GM12878 (cell line): ENCODE results near the gene MCUB. TPM values are rescaled to one million over a fixed set of nuclear protein-coding genes. Genes with fewer than 3 reads are reported as not detected.

Experiments used
- ATAC-seq: fragments of 200-7000 bp; cut with Tn5 transposase; 3 replicates; pipeline ENCODE4 v1.9.1; 2020; ENCODE audit warnings: mild to moderate bottlenecking, moderate library complexity
- BruUV-seq: library from RNA; stranded (reverse); fragments of 400-500 nt; replicated peaks from 2 replicates; lab custom pipeline; 2021; lab: Mats Ljungman, UMichigan
- CTCF ChIA-PET: fragments of 300-600 bp; sonication (Branson Sonifier 250); formaldehyde crosslinking; extraction: SDS; loops from one replicate; lab custom pipeline; 2021; ENCODE audit warnings: inconsistent platforms; lab: Yijun Ruan, JAX
- POLR2A ChIA-PET: fragments of 350-600 bp; formaldehyde crosslinking; extraction: SDS; loops from one replicate; lab custom pipeline; 2021; ENCODE audit warnings: inconsistent platforms; lab: Charles Lee
- RAD21 ChIA-PET: fragments of 300-600 bp; sonication (Branson Sonifier 250); formaldehyde crosslinking; loops from one replicate; lab custom pipeline; 2023; ENCODE audit warnings: antibody characterized with exemption; ENCODE audit not compliant: unreplicated experiment; lab: Charles Lee
- SMC1A ChIA-PET: fragments of 300-600 bp; sonication (Branson Sonifier 250); formaldehyde crosslinking; loops from one replicate; lab custom pipeline; 2023; ENCODE audit not compliant: unreplicated experiment, uncharacterized antibody; lab: Charles Lee
- DNase-seq: peaks from one replicate; pipeline ENCODE4 v3.0.0-alpha.2; 2011; ENCODE audit warnings: low read depth, low spot score
- FAIRE-seq: peaks from 3 replicates; lab custom pipeline; 2011; peaks lifted over from hg19 to GRCh38; lab: Jason Lieb, UNC
- H2AFZ ChIP-seq: 2 replicates; pipeline ENCODE4 v1.6.0; 2011; ENCODE audit warnings: low read depth, low read length, control low read depth; ENCODE audit not compliant: control insufficient read depth
- H3K27ac ChIP-seq: 2 replicates; pipeline ENCODE4 v1.5.1; 2011; ENCODE audit warnings: control low read depth; ENCODE audit not compliant: control insufficient read depth, insufficient read depth
- H3K27me3 ChIP-seq, 2 experiments: replicated peaks in 1 of 2; 2 replicates each; pipeline versions ENCODE4 v1.6.0 to v1.6.1; 2011; ENCODE audit warnings: low read length in 1 of 2; ENCODE audit not compliant: control insufficient read depth in 2 of 2, insufficient read depth in 2 of 2
- H3K36me3 ChIP-seq, 2 experiments: 2 replicates each; pipeline ENCODE4 v1.5.1; 2011; ENCODE audit warnings: low read length in 1 of 2; ENCODE audit not compliant: control insufficient read depth in 2 of 2, insufficient read depth in 2 of 2
- H3K4me1 ChIP-seq: 2 replicates; pipeline ENCODE4 v1.6.1; 2011; ENCODE audit warnings: mild to moderate bottlenecking, low read length, moderate library complexity, mixed read lengths; ENCODE audit not compliant: control insufficient read depth, insufficient read depth
- H3K4me2 ChIP-seq: 2 replicates; pipeline ENCODE4 v1.6.0; 2011; ENCODE audit warnings: control low read depth; ENCODE audit not compliant: control insufficient read depth, insufficient read depth
- H3K4me3 ChIP-seq: fragments of 200-600 bp; sonication (generic); 2 replicates; pipeline ENCODE4 v1.5.1; 2016
- H3K79me2 ChIP-seq: 2 replicates; pipeline ENCODE4 v1.6.0; 2011; ENCODE audit warnings: low read length; ENCODE audit not compliant: control insufficient read depth, insufficient read depth
- H3K9ac ChIP-seq: 2 replicates; pipeline ENCODE4 v1.8.0; 2011; ENCODE audit warnings: low read length, control low read depth, mixed read lengths; ENCODE audit not compliant: control insufficient read depth, insufficient read depth
- H3K9me3 ChIP-seq: replicated peaks from 3 replicates; pipeline ENCODE4 v1.5.1; 2011; ENCODE audit warnings: mild to moderate bottlenecking, low read length; ENCODE audit not compliant: control insufficient read depth, insufficient read depth
- H4K20me1 ChIP-seq: 2 replicates; pipeline ENCODE4 v1.6.0; 2011; ENCODE audit not compliant: control insufficient read depth, insufficient read depth
- BHLHE40 ChIP-seq, 2 experiments: fragments of 450-650 bp in 1 of 2; IDR thresholded peaks; 2 replicates each; pipeline ENCODE4 v1.6.1; 2011 to 2017; ENCODE audit warnings: low read depth in 2 of 2, borderline replicate concordance in 1 of 2, improper control_type of control experiment in 1 of 2, low read length in 1 of 2, mild to moderate bottlenecking in 1 of 2
- CBX5 ChIP-seq: sonication (generic); IDR thresholded peaks from 2 replicates; pipeline ENCODE4 v1.6.1; 2016; ENCODE audit warnings: low read depth, moderate library complexity, mild to moderate bottlenecking, inconsistent platforms
- CEBPB ChIP-seq, 2 experiments: fragments of 150-350 bp in 1 of 2; IDR thresholded peaks; 2 replicates each; pipeline ENCODE4 v1.6.1; 2012 to 2014; ENCODE audit warnings: low read depth in 2 of 2, low read length in 2 of 2, borderline replicate concordance in 1 of 2, inconsistent platforms in 1 of 2
- CHD4 ChIP-seq: fragments of 200-600 bp; sonication (generic); IDR thresholded peaks from 2 replicates; pipeline ENCODE4 v1.6.1; 2016; ENCODE audit warnings: mild to moderate bottlenecking
- EGR1 ChIP-seq, 2 experiments: IDR thresholded peaks; 1 replicate in 1 of 2; 2 replicates in 1 of 2; pipeline ENCODE4 v1.6.1; 2011 to 2012; ENCODE audit warnings: low read depth in 2 of 2, low read length in 2 of 2, borderline replicate concordance in 1 of 2, mild to moderate bottlenecking in 1 of 2, moderate library complexity in 1 of 2
- ETV6 ChIP-seq, 2 experiments: fragments of 450-650 bp in 1 of 2; IDR thresholded peaks in 1 of 2; conservative IDR thresholded peaks in 1 of 2; 2 replicates each; pipeline ENCODE4 v1.6.1; 2014; ENCODE audit warnings: antibody characterized with exemption in 1 of 2, borderline replicate concordance in 1 of 2, low read depth in 1 of 2, mild to moderate bottlenecking in 1 of 2, moderate library complexity in 1 of 2
- FOXK2 ChIP-seq: fragments of 450-650 bp; IDR thresholded peaks from 2 replicates; pipeline ENCODE4 v1.6.1; 2017; ENCODE audit warnings: mild to moderate bottlenecking, moderate library complexity
- NFYB ChIP-seq: IDR thresholded peaks from 2 replicates; pipeline ENCODE4 v1.6.1; 2011; ENCODE audit warnings: low read depth, mild to moderate bottlenecking, low read length, improper control_type of control experiment, moderate library complexity; ENCODE audit not compliant: insufficient read depth
- NKRF ChIP-seq: fragments of 450-650 bp; conservative IDR thresholded peaks from 2 replicates; pipeline ENCODE4 v1.6.1; 2017; ENCODE audit warnings: mild to moderate bottlenecking, moderate library complexity
- NRF1 ChIP-seq: conservative IDR thresholded peaks from 2 replicates; pipeline ENCODE4 v1.6.1; 2011; ENCODE audit warnings: mild to moderate bottlenecking, low read depth, low read length, improper control_type of control experiment
- PKNOX1 ChIP-seq: fragments of 450-650 bp; IDR thresholded peaks from 2 replicates; pipeline ENCODE4 v1.6.1; 2016; ENCODE audit warnings: mild to moderate bottlenecking
- SMC3 ChIP-seq: IDR thresholded peaks from 2 replicates; pipeline ENCODE4 v1.6.1; 2011; ENCODE audit warnings: low read length, improper control_type of control experiment, borderline replicate concordance
- ZNF207 ChIP-seq: fragments of 450-650 bp; IDR thresholded peaks from 2 replicates; pipeline ENCODE4 v1.6.1; 2014; ENCODE audit warnings: antibody characterized with exemption, mild to moderate bottlenecking, borderline replicate concordance
- WGBS: methylation state at CpG from one replicate; pipeline ENCODE4 v1.1.6; 2016; ENCODE audit warnings: low lambda C conversion rate; ENCODE audit not compliant: insufficient replicate concordance, insufficient coverage; ENCODE audit errors: missing lambda C conversion rate; 5-methylcytosine and 5-hydroxymethylcytosine counted together
- in situ Hi-C: fragments of 300-500 bp; cut with MboI; formaldehyde crosslinking; loops from 9 replicates; pipeline ENCODE4 v1.14.3; 2018; ENCODE audit warnings: mixed read lengths
- intact Hi-C: fragments of 100-400 bp; cut with micrococcal nuclease; formaldehyde crosslinking; loops from one replicate; pipeline ENCODE4 v1.14.2; 2022; ENCODE audit not compliant: unreplicated experiment
- polyA plus RNA-seq, 11 experiments: library from polyadenylated mRNA; depleted of rRNA in 4 of 11; unstranded in 6 of 11; stranded (reverse) in 5 of 11; fragments of >200 nt; fragmentation: Nextera tagmentation in 4 of 11; fragmentation: Illumina TruSeq in 1 of 11; extraction: Ambion mirVana in 4 of 11; extraction: Trizol in 1 of 11; gene quantifications; 1 replicate in 1 of 11; 2 replicates in 10 of 11; pipeline versions ENCODE4 v1.2.1 to v1.2.3, GENCODE V29; 2011 to 2016; ENCODE audit warnings: inconsistent platforms in 2 of 11, missing spikeins in 2 of 11, low read depth in 1 of 11
- total RNA-seq, 4 experiments: library from RNA; depleted of rRNA in 3 of 4; stranded (reverse); fragments of >200 nt in 3 of 4; fragmentation: Illumina TruSeq in 1 of 4; extraction: Trizol in 1 of 4; gene quantifications; 2 replicates each; pipeline versions ENCODE4 v1.2.1 to v1.2.3, GENCODE V29; 2013 to 2021

The MCUB gene
- total and polyA plus RNA-seq, 10 of the 15 experiments (the other 5 are each of a cell fraction or from before 2014, with no cell fraction given): 4.7 to 63.7 (median 39.4) TPM

- DNase-seq (no peak), ATAC-seq (no peak), FAIRE-seq (no peak)
- BruUV-seq: no TSS peak
- Histone ChIP-seq H3K4me1 (no peaks in the 10 kb centered on the region), H3K4me3 (no peak overlapping the region), H2AFZ (no peak overlapping the region), H3K9me3 (no peaks in the 10 kb centered on the region), H3K4me2 (no peak overlapping the region), H3K36me3 (peaks cover 1 to 18% of the 10 kb centered on the region in 2 experiments; a peak in 2 of 4 replicates), H3K9ac (no peak overlapping the region), H3K27ac (no peak overlapping the region), H3K79me2 (no peaks in the 10 kb centered on the region), H4K20me1 (no peaks in the 10 kb centered on the region), H3K27me3 (no peaks in the 10 kb centered on the region)
- intact Hi-C loops: no loop called here
- in situ Hi-C loops: no loop called here
- ChIA-PET SMC1A (interaction anchor here (0.6 to 1.8 kb wide), 4 partner anchors 28 to 107 kb away, joined by 3 to 6 read pairs (median 3); partner anchors contain the start of gene MCUB), CTCF (no interaction called here), POLR2A (no interaction called here), RAD21 (interaction anchor here (1.1 kb wide), 1 partner anchor 72 kb away, joined by 3 read pairs; no protein-coding TSS in a partner anchor)
- no peak for TF ChIP-seq ZNF207
- TF ChIP-seq ETV6 (conservative IDR thresholded peaks at IDR 0.05 in 1 of 2, IDR thresholded peaks at IDR 0.05 in 1 of 2; ENCODE audit: borderline replicate concordance in 1 of 2, low read depth in 1 of 2): no peak
- no peak for TF ChIP-seq SMC3
- TF ChIP-seq NRF1: no peak
- TF ChIP-seq BHLHE40 (IDR thresholded peaks at IDR 0.05; ENCODE audit: borderline replicate concordance in 1 of 2, low read depth in 2 of 2, low read length in 1 of 2): no peak
- no peak for TF ChIP-seq FOXK2
- no peak for TF ChIP-seq NFYB
Observed at GRCh38 chr4:109532182-109532581, 27.9 kb upstream of the MCUB start.

DNA sequence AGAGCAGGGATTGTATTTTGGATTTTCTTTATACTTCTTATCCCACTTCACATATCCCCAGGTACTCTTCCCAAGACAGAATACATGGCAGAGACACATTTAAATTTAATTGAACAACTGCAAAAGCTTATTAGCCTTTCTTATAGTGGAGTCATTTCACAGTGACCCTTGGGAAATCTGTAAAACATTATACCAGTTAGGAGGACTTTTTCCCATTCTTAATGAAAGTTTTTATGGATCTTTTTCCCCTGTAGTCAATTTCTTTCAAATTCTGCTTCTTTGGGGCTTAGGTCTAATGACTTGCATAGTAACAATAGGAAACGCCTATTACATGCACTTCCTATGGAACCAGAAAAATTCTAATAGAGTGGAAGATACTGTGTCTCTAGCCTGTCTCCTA is 14.6 kb upstream of the MCUB start:
- TF ChIP-seq EGR1 (IDR thresholded peaks at IDR 0.05; ENCODE audit: borderline replicate concordance in 1 of 2, low read depth in 2 of 2, low read length in 2 of 2) (no peak), NKRF (no peak), CHD4 (no peak), CBX5 (no peak), PKNOX1 (no peak), CEBPB (IDR thresholded peaks at IDR 0.05; ENCODE audit: borderline replicate concordance in 1 of 2, low read depth in 2 of 2, low read length in 2 of 2) (no peak)
- ChIA-PET RAD21 (no interaction called here), SMC1A (interaction anchor here (0.7 to 1.6 kb wide), 2 partner anchors 118 to 436 kb away, joined by 3 to 4 read pairs; no protein-coding TSS in a partner anchor), POLR2A (no interaction called here), CTCF (interaction anchor here (1.0 to 1.9 kb wide), 6 partner anchors 9 to 282 kb away, joined by 3 to 8 read pairs (median 4); partner anchors contain the start of genes CASP6 and RRH)
- intact Hi-C loops: no loop called here
- Histone ChIP-seq H3K36me3 (peaks cover 0 to 9% of the 10 kb centered on the region in 2 experiments; a peak in 1 of 4 replicates), H3K27ac (no peak overlapping the region), H2AFZ (no peak overlapping the region), H3K9me3 (no peaks in the 10 kb centered on the region), H3K4me2 (no peak overlapping the region), H3K4me3 (no peak overlapping the region), H3K27me3 (no peaks in the 10 kb centered on the region), H3K9ac (no peak overlapping the region), H4K20me1 (no peaks in the 10 kb centered on the region), H3K79me2 (no peaks in the 10 kb centered on the region), H3K4me1 (no peaks in the 10 kb centered on the region)
- DNase-seq (no peak), FAIRE-seq (no peak), ATAC-seq (no peak)
- BruUV-seq: no TSS peak
- 100% methylated on average over 1 of the region's 1 CpG for whole genome bisulfite sequencing
- in situ Hi-C loops: no loop called here
